HEK293T (cell line): ENCODE measurements around the gene IGF1.

Source experiments
- CTCF ChIA-PET: fragments of 350-600 bp; formaldehyde crosslinking; extraction: SDS; loops from one replicate; lab custom pipeline; 2021; ENCODE audit warnings: antibody characterized with exemption, inconsistent platforms; lab: Yijun Ruan, JAX
- POLR2A ChIA-PET: fragments of 350-600 bp; formaldehyde crosslinking; extraction: SDS; loops from one replicate; lab custom pipeline; 2020; ENCODE audit warnings: antibody characterized with exemption, inconsistent platforms; lab: Yijun Ruan, JAX
- DNase-seq: peaks from one replicate; pipeline ENCODE4 v3.0.0; 2012; ENCODE audit warnings: mixed read lengths; ENCODE audit errors: extremely low spot score
- ARNT ChIP-seq: fragments of 450-650 bp; IDR thresholded peaks from 2 replicates; pipeline ENCODE4 v1.6.1; 2017; ENCODE audit warnings: mild to moderate bottlenecking
- BHLHE40 ChIP-seq: fragments of 450-650 bp; IDR thresholded peaks from 2 replicates; pipeline ENCODE4 v1.6.1; 2016; ENCODE audit warnings: mild to moderate bottlenecking, moderate library complexity, borderline replicate concordance
- CTBP1 ChIP-seq: fragments of 450-650 bp; IDR thresholded peaks from 2 replicates; pipeline ENCODE4 v1.6.1; 2016; ENCODE audit warnings: borderline replicate concordance
- ELF4 ChIP-seq: fragments of 450-650 bp; IDR thresholded peaks from 2 replicates; pipeline ENCODE4 v1.6.1; 2017; ENCODE audit warnings: antibody characterized with exemption
- FOXA1 ChIP-seq: fragments of 450-650 bp; IDR thresholded peaks from 2 replicates; pipeline ENCODE4 v1.6.1; 2016; ENCODE audit warnings: mild to moderate bottlenecking
- FOXK2 ChIP-seq: fragments of 450-650 bp; IDR thresholded peaks from 2 replicates; pipeline ENCODE4 v1.6.1; 2016; ENCODE audit warnings: mild to moderate bottlenecking
- FOXM1 ChIP-seq: fragments of 450-650 bp; IDR thresholded peaks from 2 replicates; pipeline ENCODE4 v1.6.1; 2017; ENCODE audit warnings: mild to moderate bottlenecking, borderline replicate concordance
- HDGF ChIP-seq: fragments of 450-650 bp; IDR thresholded peaks from 2 replicates; pipeline ENCODE4 v1.6.1; 2017; ENCODE audit warnings: antibody characterized with exemption, borderline replicate concordance
- L3MBTL2 ChIP-seq: fragments of 450-650 bp; conservative IDR thresholded peaks from 2 replicates; pipeline ENCODE4 v1.6.1; 2016; ENCODE audit warnings: mild to moderate bottlenecking
- LEF1 ChIP-seq: fragments of 450-650 bp; IDR thresholded peaks from 2 replicates; pipeline ENCODE4 v1.6.1; 2017; ENCODE audit warnings: mild to moderate bottlenecking, borderline replicate concordance
- NFRKB ChIP-seq: fragments of 450-650 bp; IDR thresholded peaks from 2 replicates; pipeline ENCODE4 v1.6.1; 2016; ENCODE audit warnings: mild to moderate bottlenecking, moderate library complexity
- PKNOX1 ChIP-seq: fragments of 450-650 bp; IDR thresholded peaks from 2 replicates; pipeline ENCODE4 v1.6.1; 2016
- SP1 ChIP-seq: fragments of 450-650 bp; IDR thresholded peaks from 2 replicates; pipeline ENCODE4 v1.6.1; 2017
- SUZ12 ChIP-seq: fragments of 450-650 bp; IDR thresholded peaks from 2 replicates; pipeline ENCODE4 v1.6.1; 2016; ENCODE audit warnings: mild to moderate bottlenecking
- TARDBP ChIP-seq: fragments of 450-650 bp; IDR thresholded peaks from 2 replicates; pipeline ENCODE4 v1.6.1; 2016
- ZNF384 ChIP-seq: fragments of 450-650 bp; IDR thresholded peaks from 2 replicates; pipeline ENCODE4 v1.6.1; 2016

The IGF1 gene

GRCh38 chr12:102429211-102430154, 50.9 kb downstream of the IGF1 start:
- DNase-seq, result no peak
- TF ChIP-seq HDGF (no peak), TARDBP (no peak), LEF1 (no peak), FOXK2 (no peak), CTBP1 (no peak), PKNOX1 (no peak), NFRKB (no peak), FOXA1 (no peak), L3MBTL2 (no peak), ARNT (no peak), BHLHE40 (no peak), FOXM1 (no peak), ZNF384 (no peak), SP1 (no peak)
- POLR2A ChIA-PET, result no interaction called here
- CTCF ChIA-PET, result no interaction called here

GRCh38 chr12:102427543-102427941, 52.8 kb downstream of the IGF1 start:
- DNase-seq, result no peak
- TF ChIP-seq TARDBP, result no peak
- TF ChIP-seq PKNOX1, result no peak
- ChIA-PET CTCF (no interaction called here), POLR2A (no interaction called here)

- TF ChIP-seq SP1, result no peak
- TF ChIP-seq SUZ12, result no peak
- no peak for TF ChIP-seq FOXK2
- no peak for TF ChIP-seq FOXA1
- TF ChIP-seq BHLHE40, result no peak
- TF ChIP-seq ZNF384, result no peak
- no peak for TF ChIP-seq ELF4
- TF ChIP-seq HDGF, result no peak
- no peak for TF ChIP-seq PKNOX1
- no peak for TF ChIP-seq FOXM1
- TF ChIP-seq NFRKB, result no peak
- TF ChIP-seq TARDBP, result no peak
- TF ChIP-seq LEF1, result no peak
- no peak for TF ChIP-seq L3MBTL2
- TF ChIP-seq CTBP1, result no peak
- TF ChIP-seq ARNT, result no peak
- CTCF ChIA-PET, result no interaction called here
- POLR2A ChIA-PET, result no interaction called here
- no peak for DNase-seq
Observed at GRCh38 chr12:102426599-102427542, 53.5 kb downstream of the IGF1 start.

DNA sequence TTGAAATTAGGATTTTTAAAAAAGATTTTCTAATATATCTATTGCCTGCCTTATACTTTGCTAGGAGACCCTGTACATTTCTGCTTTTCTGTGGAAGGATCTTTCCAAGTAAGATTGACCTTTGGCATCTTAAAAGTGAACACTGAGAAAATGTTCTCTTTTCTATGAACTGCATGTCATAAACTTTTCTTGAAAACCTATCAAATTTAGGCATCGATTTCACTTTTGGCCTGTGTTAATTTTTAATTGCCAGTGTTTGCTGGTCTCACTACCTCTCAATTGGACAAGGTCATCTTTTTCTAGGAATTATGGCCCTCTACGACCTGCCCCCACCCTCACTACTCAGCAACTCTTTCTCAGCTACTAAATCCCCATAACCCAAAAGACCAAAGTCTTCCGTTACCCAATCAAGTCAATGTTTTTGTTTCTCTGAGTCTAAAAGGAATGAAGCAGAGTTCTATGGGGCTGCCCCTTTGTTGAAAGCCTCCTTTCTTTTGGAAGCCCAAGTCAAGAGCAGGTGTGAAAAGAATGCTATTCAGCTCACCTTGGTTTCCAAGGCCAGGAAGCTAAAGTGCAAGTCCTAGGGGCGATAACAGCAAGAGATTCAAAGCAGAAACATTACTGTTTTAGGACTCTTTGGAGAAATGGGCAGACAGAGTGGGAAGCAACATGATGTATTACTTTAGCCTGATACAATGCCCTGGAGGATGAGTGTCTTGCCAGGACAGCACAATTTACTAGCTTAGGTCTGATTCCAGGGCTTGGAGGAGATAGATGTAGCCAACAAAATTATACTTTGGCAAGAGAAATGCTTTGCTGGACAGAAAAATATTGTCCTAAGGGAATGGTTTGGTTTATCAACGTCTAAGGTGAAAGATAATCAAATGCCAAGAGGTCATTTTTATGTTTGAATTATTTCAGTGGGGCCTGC, 55.0 kb downstream of the IGF1 start:
- CTCF ChIA-PET, result no interaction called here

More for the DNA sequence above, 55.0 kb downstream of the IGF1 start:
- DNase-seq, result no peak
- POLR2A ChIA-PET, result no interaction called here
- TF ChIP-seq HDGF (no peak), PKNOX1 (no peak), SUZ12 (no peak), L3MBTL2 (no peak), ARNT (no peak), CTBP1 (no peak), NFRKB (no peak), LEF1 (no peak), ELF4 (no peak), BHLHE40 (no peak), FOXK2 (no peak), SP1 (no peak), FOXA1 (no peak)
